Stimulated activated CD4-positive, alpha-beta T cell treated with anti-CD3 and anti-CD28 coated beads, Interleukin-15, amount 100 ng/mL, for 24 hours (primary cell): Measurements from ENCODE around the gene TPMT.
A peak's percentile ranks its signal among the peaks of the same experiment; 100 is the strongest.
"Not testable (repeated sequence)": the region's sequence is repeated elsewhere in the genome, so short reads cannot be mapped to it uniquely, and the experiment has no call there.

Source experiments
- DNase-seq: peaks from one replicate; pipeline ENCODE4 v3.0.0-alpha.2; 2020

TPMT gene

DNA sequence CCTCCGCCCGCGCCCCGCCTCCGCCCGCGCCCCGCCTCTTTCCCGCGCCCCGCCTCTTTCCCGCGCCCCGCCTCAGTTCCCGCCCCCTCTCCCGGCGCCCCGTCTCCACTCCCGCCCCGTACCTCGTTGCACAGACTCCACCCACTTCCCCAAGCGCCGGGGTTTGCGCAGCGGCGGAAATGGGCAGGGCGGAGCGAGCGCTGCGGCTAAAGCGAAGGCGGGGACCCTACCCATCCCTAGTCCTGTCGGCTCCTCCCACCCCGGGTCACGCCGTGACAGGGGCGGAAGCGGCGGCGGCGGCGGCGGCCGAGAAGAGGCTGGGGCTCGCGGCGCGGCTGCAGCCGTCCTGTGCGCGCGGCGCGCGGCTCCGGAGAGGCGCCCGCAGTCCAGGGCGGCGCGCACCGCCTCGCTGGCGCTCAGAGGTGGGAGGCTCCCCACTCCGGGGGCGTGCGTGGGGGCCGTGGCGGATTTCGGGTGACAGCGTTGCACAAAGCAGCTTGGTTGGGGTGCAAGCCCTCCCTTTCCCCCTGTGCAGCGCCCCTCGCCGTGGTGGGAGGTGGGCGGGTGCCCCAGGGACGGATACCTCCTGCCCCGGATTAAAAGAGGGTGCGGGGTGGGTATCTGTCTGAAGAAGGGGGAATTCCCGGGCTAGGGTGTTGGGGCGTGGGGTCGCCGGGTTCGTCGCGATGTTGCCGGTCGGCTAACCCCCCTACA lies 430 bp upstream of the TPMT start, which contains the start of gene KDM1B:
KDM1B (plus strand) TSS at position 273 of the 714 bp plus-strand sequence. CDS start 4,474 bp downstream, outside the sequence.
- DNase-seq, result peak; percentile 98

- no peak for DNase-seq
Measured at GRCh38 chr6:18153311-18153703, 1.6 kb downstream of the TPMT start.

- DNase-seq, result no peak
Measured at GRCh38 chr6:18151801-18152200, 3.1 kb downstream of the TPMT start.

- DNase-seq, result not testable (repeated sequence)
Measured at GRCh38 chr6:18151391-18151790, 3.5 kb downstream of the TPMT start.

DNA sequence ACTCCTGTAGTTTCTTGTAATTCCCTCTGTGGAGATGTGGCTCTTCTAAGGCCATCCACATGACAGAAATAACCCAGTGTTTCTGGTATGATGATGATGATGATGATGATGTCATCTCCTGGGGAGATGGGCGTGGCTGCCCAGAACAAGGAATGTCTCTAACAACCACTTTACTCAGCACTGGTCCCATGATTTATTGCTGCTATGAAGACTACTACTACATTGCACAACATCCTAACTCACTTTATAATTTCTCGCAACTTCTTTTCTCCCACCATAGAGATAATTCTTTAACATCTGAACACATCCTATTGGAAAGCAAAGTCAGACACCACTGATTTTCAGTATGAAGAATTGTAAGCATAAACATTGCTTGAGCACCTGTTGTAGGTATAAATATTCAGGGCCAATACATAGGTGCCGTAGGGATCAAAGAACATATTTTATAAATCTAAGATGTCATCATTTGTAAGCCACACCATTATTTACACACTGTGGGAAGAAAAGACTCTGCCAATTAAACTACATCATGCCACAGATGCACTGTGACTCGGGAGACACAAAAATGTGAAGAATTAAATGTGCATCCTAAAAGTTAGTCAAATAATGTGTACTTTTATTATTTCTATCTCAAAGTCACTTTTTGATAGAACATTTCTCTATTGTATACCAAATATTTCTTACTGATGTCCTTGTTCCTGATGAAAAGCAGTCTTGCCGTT lies 6.4 kb downstream of the TPMT start:
- DNase-seq, result no peak

DNA sequence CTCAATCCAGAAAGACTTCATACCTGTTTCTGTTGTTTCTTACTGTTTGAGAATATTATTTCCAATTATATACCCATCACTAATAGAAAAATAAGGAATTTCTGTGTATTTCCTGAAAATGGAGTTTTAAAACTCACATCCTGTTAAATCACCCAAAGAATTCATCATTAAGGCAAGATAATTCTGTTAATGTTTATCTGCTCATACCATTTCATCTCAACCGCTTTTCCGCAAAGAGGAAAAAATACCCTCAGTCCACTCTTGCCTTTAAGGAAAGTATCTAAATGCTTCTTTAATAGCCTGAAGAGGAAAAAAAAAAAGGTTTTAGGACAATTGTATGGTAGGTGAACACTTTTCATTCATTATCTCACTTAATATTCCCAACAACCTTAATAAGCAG lies 7.3 kb downstream of the TPMT start:
- DNase-seq, result no peak

DNA sequence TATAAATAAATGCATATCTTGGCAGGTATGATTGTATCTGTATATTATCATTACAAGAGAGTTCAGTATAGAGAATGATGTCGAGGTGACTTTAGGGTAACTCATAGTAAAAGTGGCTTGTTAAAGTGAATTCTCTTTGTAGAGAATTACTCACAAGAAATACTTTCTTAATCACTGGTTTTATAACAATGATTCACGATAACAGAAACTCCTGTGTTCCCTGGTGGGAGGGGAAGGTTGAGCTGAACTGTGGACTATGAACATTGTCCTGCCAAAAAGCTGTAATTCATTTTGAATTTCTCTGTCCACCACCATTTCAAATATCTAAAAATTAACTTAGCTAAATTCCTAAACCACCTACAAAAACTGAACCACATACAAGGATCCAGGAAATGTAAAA lies 7.7 kb downstream of the TPMT start:
- DNase-seq, result peak; percentile 8

DNA sequence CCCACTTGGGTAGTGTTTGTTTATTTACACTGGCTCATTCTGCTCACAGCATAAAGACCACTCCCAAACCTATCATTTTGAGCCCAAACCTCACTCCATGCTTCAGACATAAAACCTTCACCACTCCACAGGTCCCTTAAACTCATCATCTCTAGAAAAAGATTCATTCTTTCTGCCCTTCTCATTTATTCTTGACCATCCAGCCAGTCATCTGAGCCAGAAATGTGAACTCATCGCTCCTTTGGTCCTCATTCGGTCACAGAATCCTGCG lies 12.4 kb downstream of the TPMT start:
- DNase-seq, result no peak

- no peak for DNase-seq
Measured at GRCh38 chr6:18141805-18142590, 12.9 kb downstream of the TPMT start.

DNA sequence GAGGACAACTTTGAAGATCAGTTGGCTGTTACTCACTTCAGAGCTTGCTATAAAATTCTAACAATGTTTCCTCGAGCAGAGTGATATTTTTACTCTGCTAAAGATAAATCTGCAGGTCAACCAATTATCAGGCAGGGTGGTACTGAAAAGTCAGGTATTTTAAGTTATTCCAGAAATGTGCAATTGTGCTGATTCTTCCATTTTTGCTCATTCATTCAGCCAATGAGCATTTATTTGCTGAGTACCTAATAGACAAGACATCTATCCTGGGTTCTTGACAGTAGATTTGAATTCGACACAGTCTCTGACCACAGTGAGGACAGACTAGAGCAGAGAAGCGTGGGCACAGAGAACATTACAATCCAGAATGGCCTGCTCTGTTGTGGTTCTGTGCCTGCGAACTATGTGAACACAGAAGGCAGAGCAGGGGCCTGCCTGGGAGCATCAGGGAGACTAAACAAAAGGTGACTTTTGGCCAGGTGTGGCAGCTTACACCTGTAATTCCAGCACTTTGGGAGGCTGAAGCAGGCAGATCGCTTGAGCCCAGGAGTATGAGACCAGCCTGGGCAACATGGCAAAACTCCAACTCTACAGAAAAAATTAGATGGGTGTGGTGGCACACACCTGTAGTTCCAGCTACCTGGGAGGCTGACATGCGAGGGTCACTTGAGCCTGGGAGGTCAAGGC lies 14.8 kb downstream of the TPMT start:
- DNase-seq, result no peak

DNA sequence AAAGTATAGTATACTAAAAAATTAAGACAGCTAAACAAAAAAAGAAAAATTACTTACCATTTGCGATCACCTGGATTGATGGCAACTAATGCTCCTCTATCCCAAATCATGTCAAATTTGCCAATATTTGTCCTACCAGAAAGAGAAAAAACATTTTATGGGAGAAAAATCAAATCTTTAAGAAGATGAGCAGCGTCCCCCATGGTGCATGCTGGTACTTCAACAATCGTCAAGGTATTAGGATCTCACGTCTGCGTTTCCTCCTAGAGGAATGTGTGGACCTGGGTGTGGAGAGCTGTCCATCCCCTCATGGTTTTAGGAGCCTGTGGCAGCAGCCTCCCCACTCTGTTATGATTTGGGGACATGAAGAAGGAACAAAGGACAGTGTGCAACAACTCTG lies 16.0 kb downstream of the TPMT start:
- DNase-seq, result no peak

DNA sequence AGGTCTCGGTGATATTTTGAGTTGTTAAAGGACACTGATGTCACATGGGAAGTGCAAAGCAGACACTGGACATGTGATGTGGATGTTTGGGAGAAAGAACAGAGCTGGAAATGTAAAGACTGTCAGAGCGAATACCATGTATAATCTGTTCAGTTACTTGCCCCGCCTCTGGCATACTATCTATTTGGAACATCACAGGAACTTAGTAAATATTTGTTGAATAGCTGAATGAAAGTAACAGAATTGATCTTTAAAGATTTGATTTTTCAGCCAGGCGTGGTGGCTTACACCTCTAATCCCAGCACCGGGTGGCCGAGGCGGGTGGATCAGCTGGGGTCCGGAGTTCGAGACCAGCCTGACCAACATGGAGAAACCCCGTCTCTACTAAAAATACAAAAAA lies 18.6 kb downstream of the TPMT start:
- no peak for DNase-seq

GRCh38 chr6:18135171-18135570 lies 19.7 kb downstream of the TPMT start:
- no peak for DNase-seq

GRCh38 chr6:18132346-18132745 lies 22.5 kb downstream of the TPMT start:
- no peak for DNase-seq

DNA sequence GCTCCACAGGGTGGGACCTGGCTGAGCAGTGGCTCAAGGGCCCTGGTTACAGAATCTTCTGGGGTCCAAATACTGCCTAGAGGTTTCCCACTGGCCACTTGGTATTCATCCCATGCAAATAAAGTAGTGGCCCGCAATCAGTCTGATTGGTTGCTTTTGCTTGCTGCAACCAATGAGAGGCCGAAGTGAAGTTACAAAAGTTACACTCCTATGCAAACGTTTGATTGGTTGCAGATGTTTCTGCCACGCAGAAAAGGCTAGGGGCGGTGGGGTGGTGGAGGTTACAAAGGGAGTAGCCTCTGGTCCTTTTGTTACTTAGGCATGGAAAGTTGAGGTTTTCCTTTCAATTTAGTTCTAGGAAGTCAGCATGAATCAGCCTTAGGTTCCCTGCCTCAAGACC lies 28.8 kb downstream of the TPMT start:
- DNase-seq, result no peak

- peak; percentile 87 for DNase-seq
Measured at GRCh38 chr6:18122128-18123093, 32.5 kb downstream of the TPMT start, which contains the start of gene NHLRC1. NHLRC1 (minus strand) TSS chr6:18122677; CDS start chr6:18122606, 71 bp downstream.

- no peak for DNase-seq
Measured at GRCh38 chr6:18121580-18122127, 33.2 kb downstream of the TPMT start.

GRCh38 chr6:18119236-18119635 lies 35.6 kb downstream of the TPMT start:
- DNase-seq, result no peak

GRCh38 chr6:18118330-18118729 lies 36.5 kb downstream of the TPMT start:
- no peak for DNase-seq

GRCh38 chr6:18117136-18117535 lies 37.7 kb downstream of the TPMT start:
- DNase-seq, result no peak

GRCh38 chr6:18115356-18115755 lies 39.5 kb downstream of the TPMT start:
- peak; percentile 27 for DNase-seq

DNA sequence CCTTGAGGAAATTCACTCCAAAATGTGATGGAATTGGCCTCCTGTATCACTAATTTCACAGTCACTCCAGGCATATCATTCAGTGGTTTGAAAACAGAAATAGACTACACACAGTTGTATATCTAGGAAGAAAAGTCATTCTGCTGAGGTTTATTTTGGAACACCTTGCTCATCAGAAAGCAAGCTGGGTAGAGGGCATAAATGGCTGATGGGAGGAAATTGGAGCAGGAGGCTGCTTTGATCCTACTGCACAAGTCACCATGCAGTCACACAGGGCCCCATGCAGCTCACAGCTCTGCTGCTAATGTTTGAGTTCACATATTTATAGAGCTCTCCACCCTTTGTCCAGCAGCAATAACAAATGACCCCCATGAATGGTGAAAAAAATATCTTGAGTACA lies 44.7 kb downstream of the TPMT start:
- no peak for DNase-seq
